SK-N-SH (cell line): ENCODE measurements around the gene PSMD4. TPM values are rescaled to one million over a fixed set of nuclear protein-coding genes. Genes with fewer than 3 reads are reported as not detected.

Experiments
- CTCF ChIA-PET: fragments of 300-600, 350-600 bp; formaldehyde crosslinking; extraction: SDS; loops from one replicate; lab custom pipeline; 2021; lab: Yijun Ruan, JAX
- POLR2A ChIA-PET: fragments of 350-600 bp; sonication (Branson Sonifier 250); formaldehyde crosslinking; extraction: SDS; loops from one replicate; lab custom pipeline; 2020; ENCODE audit warnings: antibody characterized with exemption, inconsistent platforms; lab: Yijun Ruan, JAX
- DNase-seq: peaks from one replicate; pipeline ENCODE4 v3.0.0; 2012
- H2AFZ ChIP-seq: fragments of 200-600 bp; sonication (generic); 2 replicates; pipeline ENCODE4 v1.8.1; 2016; ENCODE audit warnings: antibody characterized with exemption, mild to moderate bottlenecking, low read depth
- H3F3A ChIP-seq: fragments of 200-600 bp; sonication (generic); replicated peaks from 2 replicates; pipeline ENCODE3; 2016; ENCODE audit warnings: antibody characterized with exemption, mild to moderate bottlenecking; ENCODE audit not compliant: insufficient read depth
- H3K27ac ChIP-seq, 2 experiments: fragments of 200-500 bp in 1 of 2; fragments of 200-600 bp in 1 of 2; sonication (Bioruptor generic) in 1 of 2; sonication (generic), shearing (Covaris generic) in 1 of 2; 2 replicates each; pipeline versions ENCODE4 v1.5.1 to v1.6.1; 2014 to 2016; ENCODE audit warnings: low read depth in 2 of 2, inconsistent platforms in 1 of 2, low read length in 1 of 2, mild to moderate bottlenecking in 1 of 2, mixed read lengths in 1 of 2
- H3K27me3 ChIP-seq: fragments of 200-600 bp; sonication (generic), shearing (Covaris generic); 2 replicates; pipeline ENCODE4 v1.6.1; 2016; ENCODE audit warnings: mixed run types; ENCODE audit not compliant: insufficient read depth
- H3K36me3 ChIP-seq, 2 experiments: fragments of 200-500 bp in 1 of 2; fragments of 200-600 bp in 1 of 2; sonication (Bioruptor generic) in 1 of 2; sonication (generic) in 1 of 2; replicated peaks in 1 of 2; 2 replicates each; pipeline versions ENCODE3 to v1.5.1; 2014 to 2016; ENCODE audit warnings: low read length in 1 of 2, mild to moderate bottlenecking in 1 of 2; ENCODE audit not compliant: insufficient read depth in 2 of 2, control insufficient read depth in 1 of 2
- H3K4me1 ChIP-seq, 2 experiments: fragments of 200-500 bp in 1 of 2; fragments of 200-600 bp in 1 of 2; sonication (Bioruptor generic) in 1 of 2; sonication (generic), shearing (Covaris generic) in 1 of 2; 2 replicates each; pipeline versions ENCODE4 v1.5.1 to v1.6.1; 2014 to 2016; ENCODE audit warnings: low read depth in 1 of 2, low read length in 1 of 2, mixed run types in 1 of 2; ENCODE audit not compliant: insufficient read depth in 2 of 2, control insufficient read depth in 1 of 2
- H3K4me2 ChIP-seq: fragments of 200-600 bp; sonication (generic), shearing (Covaris generic); 2 replicates; pipeline ENCODE4 v1.6.1; 2017; ENCODE audit warnings: mixed run types
- H3K4me3 ChIP-seq, 2 experiments: fragments of 200-500 bp in 1 of 2; fragments of 200-600 bp in 1 of 2; sonication (Bioruptor generic) in 1 of 2; sonication (generic), shearing (Covaris generic) in 1 of 2; 2 replicates each; pipeline versions ENCODE4 v1.5.1 to v1.8.1; 2014 to 2016; ENCODE audit warnings: low read depth in 2 of 2, inconsistent platforms in 1 of 2, low read length in 1 of 2, mild to moderate bottlenecking in 1 of 2, mixed read lengths in 1 of 2, moderate library complexity in 1 of 2
- H3K79me2 ChIP-seq: fragments of 200-600 bp; sonication (generic); 2 replicates; pipeline ENCODE4 v1.8.1; 2017; ENCODE audit warnings: mild to moderate bottlenecking; ENCODE audit not compliant: insufficient read depth
- H3K9ac ChIP-seq: fragments of 200-600 bp; sonication (generic); 2 replicates; pipeline ENCODE4 v1.6.1; 2017; ENCODE audit warnings: mixed run types
- H3K9me2 ChIP-seq: fragments of 200-600 bp; sonication (generic); 2 replicates; pipeline ENCODE4 v1.6.1; 2017; ENCODE audit warnings: mixed run types
- H3K9me3 ChIP-seq: fragments of 200-600 bp; sonication (generic); 2 replicates; pipeline ENCODE4 v1.6.1; 2017; ENCODE audit warnings: mixed run types, mild to moderate bottlenecking, moderate library complexity
- H4K20me1 ChIP-seq: fragments of 200-600 bp; sonication (generic); 2 replicates; pipeline ENCODE4 v1.6.1; 2017; ENCODE audit warnings: mild to moderate bottlenecking, mixed run types; ENCODE audit not compliant: insufficient read depth
- CHD2 ChIP-seq: fragments of 150-350 bp; IDR thresholded peaks from 2 replicates; pipeline ENCODE4 v1.6.1; 2018; ENCODE audit warnings: low read length; ENCODE audit not compliant: partially characterized antibody
- CTCF ChIP-seq: fragments of 200-600 bp; sonication (generic); IDR thresholded peaks from 2 replicates; pipeline ENCODE4 v1.6.1; 2017; ENCODE audit warnings: antibody characterized with exemption, mild to moderate bottlenecking, moderate library complexity
- ELF1 ChIP-seq: IDR thresholded peaks from 2 replicates; pipeline ENCODE4 v1.4.0; 2012
- EP300 ChIP-seq, 2 experiments: IDR thresholded peaks; 2 replicates each; pipeline versions ENCODE4 v1.4.0 to v1.6.1; 2012; ENCODE audit warnings: borderline replicate concordance in 1 of 2, low read depth in 1 of 2, low read length in 1 of 2
- FOSL2 ChIP-seq: IDR thresholded peaks from 2 replicates; pipeline ENCODE4 v1.4.0; 2012; ENCODE audit warnings: low read depth, mild to moderate bottlenecking, moderate library complexity, borderline replicate concordance
- JUND ChIP-seq: IDR thresholded peaks from 2 replicates; pipeline ENCODE4 v1.4.0; 2012
- MXI1 ChIP-seq: IDR thresholded peaks from 2 replicates; pipeline ENCODE4 v1.6.1; 2012; ENCODE audit warnings: mild to moderate bottlenecking, low read depth, low read length, improper control_type of control experiment
- PBX3 ChIP-seq: IDR thresholded peaks from 2 replicates; pipeline ENCODE4; 2012
- RXRA ChIP-seq: IDR thresholded peaks from 2 replicates; pipeline ENCODE4 v1.4.0; 2012; ENCODE audit warnings: low read depth, mild to moderate bottlenecking, borderline replicate concordance
- ZBTB33 ChIP-seq: IDR thresholded peaks from 2 replicates; pipeline ENCODE4 v1.4.0; 2012; ENCODE audit warnings: low read depth, borderline replicate concordance
- WGBS: methylation state at CpG from one replicate; pipeline ENCODE4 v1.1.6; 2017; ENCODE audit warnings: low lambda C conversion rate; 5-methylcytosine and 5-hydroxymethylcytosine counted together
- polyA plus RNA-seq, 3 experiments: library from polyadenylated mRNA; depleted of rRNA; stranded (reverse); fragments of >200 nt; gene quantifications; 2 replicates each; pipeline ENCODE4 v1.2.3, GENCODE V29; 2012

Gene PSMD4
- polyA plus RNA-seq, 1 of the 3 experiments (the other 2 are of a cell fraction), result 419 TPM

GRCh38 chr1:151281969-151282882 is 27.7 kb downstream of the PSMD4 start, which contains the start of gene ZNF687 (continued):
- 0 out of 2 replicates have a peak, but pooled peaks have one; percentile 41 for TF ChIP-seq ZBTB33
- TF ChIP-seq CTCF, result no peak
- peak; percentile 94 for TF ChIP-seq ELF1
- TF ChIP-seq RXRA, result no peak
- peak; percentile 22; the same call in 1 of the 2 replicates for TF ChIP-seq MXI1
- TF ChIP-seq CHD2, result peak; percentile 96
- TF ChIP-seq FOSL2, result no peak
- TF ChIP-seq EP300 (IDR thresholded peaks at IDR 0.05; ENCODE audit: borderline replicate concordance in 1 of 2, low read depth in 1 of 2, low read length in 1 of 2), result no peak
- no peak for TF ChIP-seq JUND

GRCh38 chr1:151282883-151283725 is 28.6 kb downstream of the PSMD4 start:
- H3K27ac ChIP-seq, result peak overlapping the region; percentile 88 to 100
- H3K4me3 ChIP-seq, result peak overlapping the region; percentile 70 to 81
- no peaks in the 10 kb centered on the region for H3K9me3 ChIP-seq
- H3K27me3 ChIP-seq, result no peaks in the 10 kb centered on the region
- H3K9me2 ChIP-seq, result no peaks in the 10 kb centered on the region
- H3K4me2 ChIP-seq, result peak overlapping the region; percentile 100
- peaks cover 18 to 24% of the 10 kb centered on the region in 2 experiments for H3K36me3 ChIP-seq
- peaks cover 4% of the 10 kb centered on the region for H3F3A ChIP-seq
- H3K9ac ChIP-seq, result peak overlapping the region; percentile 93
- H2AFZ ChIP-seq, result no peak overlapping the region
- WGBS, result 19% methylated on average over 25 of the region's 44 CpGs
- H3K79me2 ChIP-seq, result peaks cover 44% of the 10 kb centered on the region
- no peak for TF ChIP-seq PBX3
- peak; percentile 52; the same call in 1 of the 2 replicates for TF ChIP-seq MXI1
- peak; percentile 75 for DNase-seq
- peaks cover 0 to 14% of the 10 kb centered on the region in 2 experiments; a peak in 1 of 4 replicates for H3K4me1 ChIP-seq
- POLR2A ChIA-PET, result interaction anchor here (0.6 to 1.1 kb wide), 3 partner anchors 21 to 418 kb away, joined by 3 to 4 read pairs (median 3); partner anchors contain the start of gene PSMB4
- CTCF ChIA-PET, result interaction anchor here (0.6 to 5.7 kb wide), 7 partner anchors 10 to 576 kb away, joined by 3 to 36 read pairs (median 3); no protein-coding TSS in a partner anchor
- H4K20me1 ChIP-seq, result 0 out of 2 replicates have a peak, but pooled peaks cover 4% of the 10 kb centered on the region
